CD4-positive, alpha-beta T cell (primary cell): ENCODE results near the gene XCR1. TPM values are rescaled to one million over a fixed set of nuclear protein-coding genes. Genes with fewer than 3 reads are reported as not detected.
"Not testable (repeated sequence)": the region's sequence is repeated elsewhere in the genome, so short reads cannot be mapped to it uniquely, and the experiment has no call there.

Experiments
- ATAC-seq: fragments of 200-7000 bp; cut with Tn5 transposase; one replicate; pipeline ENCODE4 v1.10.0; 2022; ENCODE audit warnings: mild to moderate bottlenecking; ENCODE audit not compliant: poor library complexity
- CTCF ChIA-PET: fragments of 350-600 bp; sonication (Branson Sonifier 250); formaldehyde crosslinking; loops from one replicate; lab custom pipeline; 2021; ENCODE audit warnings: antibody characterized with exemption, inconsistent platforms; lab: Charles Lee
- POLR2A ChIA-PET: fragments of 350-600 bp; sonication (Branson Sonifier 250); formaldehyde crosslinking; loops from one replicate; lab custom pipeline; 2021; ENCODE audit warnings: antibody characterized with exemption, inconsistent platforms; lab: Charles Lee
- DNase-seq, 14 experiments: peaks; one replicate each; pipeline ENCODE4 v3.0.0-alpha.2; 2013 to 2020; ENCODE audit warnings: mixed read lengths in 2 of 14
- H3K27ac ChIP-seq, 2 donors: one replicate each; pipeline versions ENCODE4 v1.5.1 to v1.7.0; 2013; ENCODE audit warnings: low read length in 2 of 2, low read depth in 1 of 2, mild to moderate bottlenecking in 1 of 2
- H3K27me3 ChIP-seq, 2 experiments: 1 replicate in 1 of 2; 2 replicates in 1 of 2; pipeline versions ENCODE4 v1.6.1 to v1.7.0; 2013; ENCODE audit warnings: low read length in 2 of 2, control low read depth in 1 of 2, mild to moderate bottlenecking in 1 of 2, moderate library complexity in 1 of 2; ENCODE audit not compliant: insufficient read depth in 2 of 2, control insufficient read depth in 1 of 2
- H3K36me3 ChIP-seq: one replicate; pipeline ENCODE4 v1.6.1; 2013; ENCODE audit warnings: low read length, control low read depth; ENCODE audit not compliant: insufficient read depth
- H3K4me1 ChIP-seq: one replicate; pipeline ENCODE4 v1.6.1; 2013; ENCODE audit warnings: low read length, control low read depth; ENCODE audit not compliant: insufficient read depth
- H3K4me3 ChIP-seq: one replicate; pipeline ENCODE4 v1.5.1; 2013; ENCODE audit warnings: mild to moderate bottlenecking, low read length, moderate library complexity
- H3K9me3 ChIP-seq, 2 experiments: 1 replicate in 1 of 2; 2 replicates in 1 of 2; pipeline versions ENCODE4 v1.6.1 to v1.7.0; 2013; ENCODE audit warnings: low read length in 2 of 2, mild to moderate bottlenecking in 2 of 2, control low read depth in 1 of 2, moderate library complexity in 1 of 2; ENCODE audit not compliant: control insufficient read depth in 1 of 2, insufficient read depth in 1 of 2
- H3K27ac Mint-ChIP-seq: one replicate; pipeline ENCODE4 v1.8.0; 2020; ENCODE audit warnings: mixed read lengths
- H3K27me3 Mint-ChIP-seq: one replicate; pipeline ENCODE4 v1.8.0; 2021; ENCODE audit warnings: mixed read lengths
- H3K36me3 Mint-ChIP-seq: one replicate; pipeline ENCODE4 v1.8.0; 2021; ENCODE audit warnings: low read depth, mixed read lengths
- H3K4me1 Mint-ChIP-seq: one replicate; pipeline ENCODE4 v1.8.0; 2021; ENCODE audit warnings: low read depth, mixed read lengths
- H3K4me3 Mint-ChIP-seq: one replicate; pipeline ENCODE4 v1.8.0; 2020; ENCODE audit warnings: mild to moderate bottlenecking, mixed read lengths
- H3K9me3 Mint-ChIP-seq: one replicate; pipeline ENCODE4 v1.8.0; 2020; ENCODE audit warnings: mixed read lengths
- CTCF ChIP-seq: fragments of 200-600 bp; IDR thresholded peaks from one replicate; pipeline ENCODE4 v1.8.0; 2022; ENCODE audit warnings: antibody characterized with exemption, mild to moderate bottlenecking
- intact Hi-C, 2 experiments: fragments of 100-400 bp; cut with DNase I in 1 of 2; cut with micrococcal nuclease in 1 of 2; formaldehyde crosslinking; loops; one replicate each; pipeline versions ENCODE4 v1.15.1 to v1.9.0; 2023 to 2025; cut with DNase I, micrococcal nuclease
- total RNA-seq, 174 experiments: library from RNA in 2 of 174; stranded (reverse) in 2 of 174; gene quantifications; one replicate each; pipeline ENCODE4 v1.2.3 and lab custom pipeline; 2021 to 2026

XCR1 gene
- total RNA-seq, 2 experiments from 2014 or later = 0.14 to 0.20 TPM

DNA sequence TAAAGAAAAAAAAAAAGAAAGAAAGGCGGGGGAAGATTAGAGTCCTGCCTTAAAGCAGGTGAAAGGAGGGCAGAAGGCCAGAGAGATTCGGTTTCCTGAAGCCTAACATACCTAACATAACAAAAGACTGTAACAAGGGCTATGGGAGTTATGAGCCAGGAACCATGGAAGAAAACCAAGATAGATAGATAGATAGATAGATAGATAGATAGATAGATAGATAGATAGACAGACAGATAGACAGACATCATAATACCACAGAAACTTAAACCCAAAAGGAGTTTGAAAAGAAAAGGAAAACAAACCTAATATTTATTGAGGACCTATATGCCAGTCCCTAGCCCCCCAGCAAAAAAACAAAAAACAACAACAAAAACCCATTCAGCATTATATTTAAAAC is 29.3 kb downstream of the XCR1 start:
- no peaks in the 10 kb centered on the region for H3K36me3 ChIP-seq
- no peaks in the 10 kb centered on the region for H3K9me3 ChIP-seq
- no peak overlapping the region for H3K27ac ChIP-seq
- no peaks in the 10 kb centered on the region for H3K27me3 ChIP-seq
- no peaks in the 10 kb centered on the region for H3K9me3 Mint-ChIP-seq
- no peaks in the 10 kb centered on the region for H3K27me3 Mint-ChIP-seq
- intact Hi-C loops = loop anchor here in 1 of 2 experiments (5.0 kb wide), 2 partner anchors 79 to 156 kb away; partner anchors contain the start of gene LZTFL1
- POLR2A ChIA-PET = no interaction called here
- ATAC-seq = no peak
- peaks cover 33% of the 10 kb centered on the region for H3K4me1 Mint-ChIP-seq
- peaks cover 32% of the 10 kb centered on the region for H3K4me1 ChIP-seq
- no peak overlapping the region for H3K27ac Mint-ChIP-seq
- no peak for DNase-seq
- H3K4me3 Mint-ChIP-seq = no peak overlapping the region
- CTCF ChIA-PET = interaction anchor here (1.4 kb wide), 1 partner anchor 81 kb away, joined by 4 read pairs; no protein-coding TSS in a partner anchor
- no peak overlapping the region for H3K4me3 ChIP-seq
- no peak for TF ChIP-seq CTCF
- peaks cover 9% of the 10 kb centered on the region for H3K36me3 Mint-ChIP-seq

- H3K4me3 ChIP-seq, H3K36me3 ChIP-seq, H3K27me3 ChIP-seq, CTCF ChIA-PET, H3K9me3 ChIP-seq, H3K27ac Mint-ChIP-seq, H3K27me3 Mint-ChIP-seq, H3K9me3 Mint-ChIP-seq, H3K36me3 Mint-ChIP-seq, DNase-seq, ATAC-seq, H3K4me3 Mint-ChIP-seq, H3K27ac ChIP-seq: not testable (repeated sequence)
- H3K4me1 Mint-ChIP-seq = peaks cover 37% of the 10 kb centered on the region
- POLR2A ChIA-PET = interaction anchor here (0.7 to 2.5 kb wide), 2 partner anchors 27 to 542 kb away, joined by 3 to 7 read pairs; no protein-coding TSS in a partner anchor
- intact Hi-C loops = loop anchor here in 1 of 2 experiments (5.0 kb wide), 2 partner anchors 80 to 155 kb away; partner anchors contain the start of gene LZTFL1
- peaks cover 36% of the 10 kb centered on the region for H3K4me1 ChIP-seq
Measured at GRCh38 chr3:45997499-45997898, 29.8 kb downstream of the XCR1 start.

DNA sequence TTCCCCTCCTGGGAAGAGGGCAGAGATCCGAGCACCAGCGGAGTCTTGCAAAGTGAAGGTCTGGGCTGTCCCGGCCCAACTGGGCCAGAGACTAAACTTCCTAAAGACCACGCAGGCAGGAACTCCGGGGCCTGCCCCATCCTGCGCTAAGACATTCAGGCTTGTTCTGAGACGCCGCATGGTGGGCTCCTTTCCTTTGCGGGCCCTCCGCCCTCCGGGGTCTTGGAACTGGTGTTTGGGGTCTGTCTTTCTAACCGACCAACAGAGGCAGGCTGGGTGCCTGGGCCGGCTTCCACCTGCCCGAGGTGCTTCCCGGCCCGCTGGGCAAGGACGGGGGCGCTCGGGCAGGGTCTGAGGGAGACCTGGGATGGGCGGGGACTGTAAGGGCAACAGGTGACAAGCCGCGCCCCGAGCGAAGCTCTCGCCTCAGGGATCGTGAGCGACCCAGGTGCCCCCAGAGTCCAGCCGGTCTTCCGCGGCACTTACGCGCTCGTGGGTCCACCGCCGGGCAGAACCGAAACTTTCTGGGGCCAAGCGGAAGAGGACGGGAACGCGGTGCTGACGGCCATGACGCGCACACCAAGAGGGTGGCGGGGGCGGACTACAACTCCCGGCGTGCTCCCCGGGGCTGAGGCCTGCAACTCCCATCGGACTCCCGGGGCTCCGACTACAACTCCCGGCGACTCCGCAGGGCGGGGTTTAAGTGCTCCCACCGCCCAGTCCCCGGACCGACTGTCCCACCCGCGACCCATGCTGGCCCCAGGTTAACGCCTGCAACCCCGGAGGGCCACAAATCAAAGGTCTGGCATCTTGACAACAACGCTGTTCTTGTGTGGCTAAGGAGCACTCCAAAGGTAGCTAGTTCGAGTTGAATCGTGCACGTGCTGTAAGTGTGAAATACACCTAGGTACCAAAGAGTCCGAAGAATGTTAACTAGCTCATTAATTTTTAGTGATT is 31.8 kb downstream of the XCR1 start, which contains the start of gene FYCO1:
TSS of gene FYCO1 (minus strand) at position 589 of the 957 bp plus-strand sequence. CDS start 10,914 bp downstream, outside the sequence.
- H3K27me3 Mint-ChIP-seq = no peaks in the 10 kb centered on the region
- ATAC-seq = peak; percentile 84

More for the DNA sequence above, 31.8 kb downstream of the XCR1 start, which contains the start of gene FYCO1:
- Histone ChIP-seq H3K27me3 (no peaks in the 10 kb centered on the region), H3K9me3 (no peaks in the 10 kb centered on the region), H3K27ac (peak within 1 kb of the TSS; percentile 75 to 90), H3K4me1 (peaks cover 50% of the 10 kb centered on the region), H3K4me3 (peak within 1 kb of the TSS; percentile 87), H3K36me3 (peaks cover 8% of the 10 kb centered on the region)
- Mint-ChIP-seq H3K36me3 (peaks cover 14% of the 10 kb centered on the region), H3K9me3 (no peaks in the 10 kb centered on the region), H3K4me3 (peak within 1 kb of the TSS; percentile 94), H3K4me1 (peaks cover 51% of the 10 kb centered on the region), H3K27ac (peak within 1 kb of the TSS; percentile 92)
- intact Hi-C loops = loop anchor here (1.0 to 5.0 kb wide), 5 partner anchors 15 to 153 kb away; partner anchors contain the start of gene LZTFL1 (in 1 of the 2)
- ChIA-PET POLR2A (interaction anchor here (0.6 to 4.7 kb wide), 9 partner anchors 19 to 544 kb away, joined by 3 to 42 read pairs (median 7); partner anchors contain the start of gene CXCR6), CTCF (interaction anchor here (1.2 to 1.6 kb wide), 3 partner anchors 57 to 84 kb away, joined by 3 to 4 read pairs (median 3); no protein-coding TSS in a partner anchor)
- no peak for TF ChIP-seq CTCF
- peak; percentile 78 to 94 (median 84) for DNase-seq
